ENCODE data around the gene TPST2.

GRCh38 chr22:26614322-26614721, 24.4 kb upstream of the TPST2 start:
- TF ChIP-seq, protein P1, sequence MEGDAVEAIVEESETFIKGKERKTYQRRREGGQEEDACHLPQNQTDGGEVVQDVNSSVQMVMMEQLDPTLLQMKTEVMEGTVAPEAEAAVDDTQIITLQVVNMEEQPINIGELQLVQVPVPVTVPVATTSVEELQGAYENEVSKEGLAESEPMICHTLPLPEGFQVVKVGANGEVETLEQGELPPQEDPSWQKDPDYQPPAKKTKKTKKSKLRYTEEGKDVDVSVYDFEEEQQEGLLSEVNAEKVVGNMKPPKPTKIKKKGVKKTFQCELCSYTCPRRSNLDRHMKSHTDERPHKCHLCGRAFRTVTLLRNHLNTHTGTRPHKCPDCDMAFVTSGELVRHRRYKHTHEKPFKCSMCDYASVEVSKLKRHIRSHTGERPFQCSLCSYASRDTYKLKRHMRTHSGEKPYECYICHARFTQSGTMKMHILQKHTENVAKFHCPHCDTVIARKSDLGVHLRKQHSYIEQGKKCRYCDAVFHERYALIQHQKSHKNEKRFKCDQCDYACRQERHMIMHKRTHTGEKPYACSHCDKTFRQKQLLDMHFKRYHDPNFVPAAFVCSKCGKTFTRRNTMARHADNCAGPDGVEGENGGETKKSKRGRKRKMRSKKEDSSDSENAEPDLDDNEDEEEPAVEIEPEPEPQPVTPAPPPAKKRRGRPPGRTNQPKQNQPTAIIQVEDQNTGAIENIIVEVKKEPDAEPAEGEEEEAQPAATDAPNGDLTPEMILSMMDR (IDR thresholded peaks at IDR 0.05), result no peak
- no peak for TF ChIP-seq POLR2A (IDR thresholded peaks at IDR 0.05)
